Measurements from ENCODE around the gene MS4A6E.

Gene MS4A6E

GRCh38 chr11:60367009-60367408 lies 40.0 kb downstream of the MS4A6E start:
- H3K4me3 ChIP-seq (ENCODE audit: low read depth, low read length) = no peak overlapping the region
- DNase-seq (ENCODE audit: low read depth) = peak; percentile 47
- TF ChIP-seq CTCF (IDR thresholded peaks at IDR 0.05; ENCODE audit: low read depth, low read length) (no peak), MYC (IDR thresholded peaks at IDR 0.05; ENCODE audit: low read depth, low read length) (no peak), MAX (IDR thresholded peaks at IDR 0.05; ENCODE audit: low read depth, low read length) (no peak), POLR2A (IDR thresholded peaks at IDR 0.05; ENCODE audit: extremely low read depth, insufficient read length) (no peak)

- no peak for DNase-seq (ENCODE audit: low read depth)
- no peak overlapping the region for H3K4me3 ChIP-seq (ENCODE audit: low read depth, low read length)
- TF ChIP-seq MAX (IDR thresholded peaks at IDR 0.05; ENCODE audit: low read depth, low read length) (no peak), MYC (IDR thresholded peaks at IDR 0.05; ENCODE audit: low read depth, low read length) (no peak)
These were observed 40.8 kb downstream of the MS4A6E start for GRCh38 chr11:60367896-60368295.

GRCh38 chr11:60370252-60370810 lies 43.3 kb downstream of the MS4A6E start:
- no peak for DNase-seq (ENCODE audit: low read depth)
- TF ChIP-seq MAX (IDR thresholded peaks at IDR 0.05; ENCODE audit: low read depth, low read length) = no peak
- no peak for TF ChIP-seq CTCF (IDR thresholded peaks at IDR 0.05; ENCODE audit: low read depth, low read length)
- no peak for TF ChIP-seq POLR2A (IDR thresholded peaks at IDR 0.05; ENCODE audit: extremely low read depth, insufficient read length)
- no peak for TF ChIP-seq MYC (IDR thresholded peaks at IDR 0.05; ENCODE audit: low read depth, low read length)
- H3K4me3 ChIP-seq (ENCODE audit: low read depth, low read length) = no peak overlapping the region

GRCh38 chr11:60370811-60371298 lies 43.8 kb downstream of the MS4A6E start:
- TF ChIP-seq MYC (IDR thresholded peaks at IDR 0.05; ENCODE audit: low read depth, low read length) (no peak), CTCF (IDR thresholded peaks at IDR 0.05; ENCODE audit: low read depth, low read length) (no peak), POLR2A (IDR thresholded peaks at IDR 0.05; ENCODE audit: extremely low read depth, insufficient read length) (no peak), MAX (IDR thresholded peaks at IDR 0.05; ENCODE audit: low read depth, low read length) (no peak)
- no peak overlapping the region for H3K4me3 ChIP-seq (ENCODE audit: low read depth, low read length)
- no peak for DNase-seq (ENCODE audit: low read depth)

- no peak for DNase-seq (ENCODE audit: low read depth)
These were observed 44.3 kb downstream of the MS4A6E start for GRCh38 chr11:60371386-60371785.

More at GRCh38 chr11:60371386-60371785, 44.3 kb downstream of the MS4A6E start:
- H3K4me3 ChIP-seq (ENCODE audit: low read depth, low read length) = no peak overlapping the region
- TF ChIP-seq MYC (IDR thresholded peaks at IDR 0.05; ENCODE audit: low read depth, low read length) (no peak), CTCF (IDR thresholded peaks at IDR 0.05; ENCODE audit: low read depth, low read length) (no peak), MAX (IDR thresholded peaks at IDR 0.05; ENCODE audit: low read depth, low read length) (no peak), POLR2A (IDR thresholded peaks at IDR 0.05; ENCODE audit: extremely low read depth, insufficient read length) (no peak)

All from NB4 (cell line).